Thoracic aorta (tissue), 2 donors: ENCODE results near the gene DNAJC17. TPM values are rescaled to one million over a fixed set of nuclear protein-coding genes. Genes with fewer than 3 reads are reported as not detected.

Source experiments
- ATAC-seq: fragments of 150-250 bp; one replicate; pipeline ENCODE4 v1.8.0; 2017; ENCODE audit warnings: low read depth; ENCODE audit not compliant: insufficient number of reproducible peaks, low FRiP score
- DNase-seq: peaks from one replicate; pipeline ENCODE4 v3.0.0-alpha.2; 2020; ENCODE audit warnings: low spot score
- H3K27ac ChIP-seq, 2 donors: fragments of 200-600 bp; sonication (generic); 1 replicate in 1 of 2; 2 replicates in 1 of 2; pipeline ENCODE4 v1.5.1; 2016; ENCODE audit warnings: mild to moderate bottlenecking in 2 of 2, moderate library complexity in 2 of 2
- H3K27me3 ChIP-seq: fragments of 200-600 bp; sonication (generic); replicated peaks from 2 replicates; pipeline ENCODE4 v1.6.0; 2016; ENCODE audit warnings: mild to moderate bottlenecking; ENCODE audit not compliant: insufficient read depth
- H3K36me3 ChIP-seq: fragments of 200-600 bp; sonication (generic); one replicate; pipeline ENCODE4 v1.5.1; 2016
- H3K4me1 ChIP-seq, 2 donors: fragments of 200-600 bp; sonication (generic); 1 replicate in 1 of 2; 2 replicates in 1 of 2; pipeline versions ENCODE4 v1.5.1 to v1.6.0; 2016; ENCODE audit warnings: low read depth in 2 of 2, mild to moderate bottlenecking in 1 of 2; ENCODE audit not compliant: control insufficient read depth in 1 of 2
- H3K4me3 ChIP-seq: fragments of 200-600 bp; sonication (generic); 2 replicates; pipeline ENCODE4 v1.5.1; 2016; ENCODE audit warnings: mild to moderate bottlenecking
- H3K9me3 ChIP-seq: fragments of 200-600 bp; sonication (generic); 2 replicates; pipeline ENCODE4 v1.5.1; 2016
- CTCF ChIP-seq: fragments of 200-600 bp; sonication (generic); IDR thresholded peaks from one replicate; pipeline ENCODE4 v1.5.1; 2019; ENCODE audit warnings: antibody characterized with exemption
- total RNA-seq, 2 donors: library from RNA; depleted of rRNA; stranded (reverse); fragments of >200 nt; gene quantifications; one replicate each; pipeline versions ENCODE4 v1.1.0 to v1.2.3, GENCODE V29; 2016

Gene DNAJC17
- total RNA-seq, 2 donors from 2014 or later = 6.1 to 20.4 TPM

- no peak overlapping the region for H3K27ac ChIP-seq
- no peaks in the 10 kb centered on the region for H3K9me3 ChIP-seq
- H3K36me3 ChIP-seq = peaks cover 55% of the 10 kb centered on the region
- DNase-seq (no peak), ATAC-seq (no peak)
- H3K27me3 ChIP-seq = no peaks in the 10 kb centered on the region
- no peaks in the 10 kb centered on the region for H3K4me1 ChIP-seq
- TF ChIP-seq CTCF = no peak
- no peak overlapping the region for H3K4me3 ChIP-seq
Observed at GRCh38 chr15:40739854-40740253, 67.4 kb downstream of the DNAJC17 start.

- DNase-seq (no peak), ATAC-seq (no peak)
- TF ChIP-seq CTCF = no peak
- Histone ChIP-seq H3K27me3 (no peaks in the 10 kb centered on the region), H3K36me3 (peaks cover 50% of the 10 kb centered on the region), H3K4me3 (no peak overlapping the region), H3K4me1 (no peaks in the 10 kb centered on the region), H3K9me3 (no peaks in the 10 kb centered on the region), H3K27ac (no peak overlapping the region)
Observed at GRCh38 chr15:40739047-40739446, 68.2 kb downstream of the DNAJC17 start.

- H3K27me3 ChIP-seq = no peaks in the 10 kb centered on the region
- peaks cover 47% of the 10 kb centered on the region for H3K36me3 ChIP-seq
- DNase-seq (no peak), ATAC-seq (no peak)
- H3K27ac ChIP-seq = no peak overlapping the region
- TF ChIP-seq CTCF = no peak
- no peaks in the 10 kb centered on the region for H3K9me3 ChIP-seq
- no peaks in the 10 kb centered on the region for H3K4me1 ChIP-seq
- H3K4me3 ChIP-seq = no peak overlapping the region
Observed at GRCh38 chr15:40737048-40737447, 70.2 kb downstream of the DNAJC17 start.

GRCh38 chr15:40736575-40736974, 70.7 kb downstream of the DNAJC17 start:
- no peak for ATAC-seq
- no peaks in the 10 kb centered on the region for H3K4me1 ChIP-seq
- no peaks in the 10 kb centered on the region for H3K9me3 ChIP-seq
- H3K4me3 ChIP-seq = no peak overlapping the region
- no peak for TF ChIP-seq CTCF
- DNase-seq = no peak
- H3K27ac ChIP-seq = no peak overlapping the region
- peaks cover 47% of the 10 kb centered on the region for H3K36me3 ChIP-seq
- H3K27me3 ChIP-seq = no peaks in the 10 kb centered on the region

GRCh38 chr15:40731034-40731433, 76.2 kb downstream of the DNAJC17 start:
- no peak for ATAC-seq
- DNase-seq = no peak
- Histone ChIP-seq H3K4me1 (no peaks in the 10 kb centered on the region), H3K27ac (no peak overlapping the region), H3K4me3 (no peak overlapping the region), H3K36me3 (peaks cover 5% of the 10 kb centered on the region), H3K9me3 (no peaks in the 10 kb centered on the region), H3K27me3 (no peaks in the 10 kb centered on the region)
- TF ChIP-seq CTCF = no peak
